ENCODE data around the gene FBXO47. TPM values are rescaled to one million over a fixed set of nuclear protein-coding genes. Genes with fewer than 3 reads are reported as not detected.

The FBXO47 gene
- total RNA-seq, 1 donor from 2014 or later = not detected

GRCh38 chr17:38890410-38890746 lies 76.8 kb downstream of the FBXO47 start:
- Histone ChIP-seq H3K36me3 (no peaks in the 10 kb centered on the region), H4K20me1 (ENCODE audit: low read depth) (peaks cover 50% of the 10 kb centered on the region), H2AFZ (replicated peaks) (no peak overlapping the region), H3K27me3 (no peaks in the 10 kb centered on the region), H3K4me3 (no peak overlapping the region), H3K9ac (no peak overlapping the region), H3K9me3 (ENCODE audit: low read depth) (no peaks in the 10 kb centered on the region), H3K4me1 (peaks cover 22% of the 10 kb centered on the region), H3F3A (ENCODE audit: low read depth) (peaks cover 23% of the 10 kb centered on the region), H3K27ac (no peak overlapping the region), H3K79me2 (ENCODE audit: low read depth) (peaks cover 13% of the 10 kb centered on the region), H3K4me2 (no peak overlapping the region)
- TF ChIP-seq EZH2phosphoT487 (IDR thresholded peaks at IDR 0.05) (no peak), CTCF (IDR thresholded peaks at IDR 0.05) (no peak), EZH2 (IDR thresholded peaks at IDR 0.05) (no peak)
- Mint-ChIP-seq H3K36me3 (peaks cover 7% of the 10 kb centered on the region), H3K4me1 (peaks cover 50% of the 10 kb centered on the region), H3K9me3 (no peaks in the 10 kb centered on the region), H3K4me3 (no peak overlapping the region), H3K27me3 (ENCODE audit: insufficient read depth, low read depth) (peaks cover 2% of the 10 kb centered on the region), H3K27ac (no peak overlapping the region)
- no peak for DNase-seq (ENCODE audit: low spot score)

GRCh38 chr17:38889745-38890409 lies 77.3 kb downstream of the FBXO47 start:
- peaks cover 2% of the 10 kb centered on the region for H3K27me3 Mint-ChIP-seq (ENCODE audit: insufficient read depth, low read depth)

GRCh38 chr17:38888842-38889241 lies 78.4 kb downstream of the FBXO47 start:
- H3K9me3 Mint-ChIP-seq = no peaks in the 10 kb centered on the region
- H3K36me3 ChIP-seq = no peaks in the 10 kb centered on the region
- no peak overlapping the region for H3K27ac Mint-ChIP-seq
- H3K79me2 ChIP-seq (ENCODE audit: low read depth) = peaks cover 24% of the 10 kb centered on the region
- H2AFZ ChIP-seq (replicated peaks) = no peak overlapping the region
- no peaks in the 10 kb centered on the region for H3K9me3 ChIP-seq (ENCODE audit: low read depth)
- H3K27me3 ChIP-seq = no peaks in the 10 kb centered on the region
- H3K4me3 Mint-ChIP-seq = no peak overlapping the region
- H3F3A ChIP-seq (ENCODE audit: low read depth) = peaks cover 33% of the 10 kb centered on the region
- peaks cover 60% of the 10 kb centered on the region for H4K20me1 ChIP-seq (ENCODE audit: low read depth)
- H3K36me3 Mint-ChIP-seq = peaks cover 7% of the 10 kb centered on the region
- peaks cover 51% of the 10 kb centered on the region for H3K4me1 Mint-ChIP-seq
- H3K4me3 ChIP-seq = no peak overlapping the region
- H3K9ac ChIP-seq = no peak overlapping the region
- no peak overlapping the region for H3K4me2 ChIP-seq
- TF ChIP-seq EZH2phosphoT487 (IDR thresholded peaks at IDR 0.05) (no peak), CTCF (IDR thresholded peaks at IDR 0.05) (no peak), EZH2 (IDR thresholded peaks at IDR 0.05) (no peak)
- DNase-seq (ENCODE audit: low spot score) = no peak
- peaks cover 36% of the 10 kb centered on the region for H3K4me1 ChIP-seq
- H3K27me3 Mint-ChIP-seq (ENCODE audit: insufficient read depth, low read depth) = peaks cover 2% of the 10 kb centered on the region
- H3K27ac ChIP-seq = no peak overlapping the region

More at GRCh38 chr17:38889745-38890409, 77.3 kb downstream of the FBXO47 start:
- Mint-ChIP-seq H3K27ac (no peak overlapping the region), H3K9me3 (no peaks in the 10 kb centered on the region), H3K36me3 (peaks cover 7% of the 10 kb centered on the region), H3K4me3 (no peak overlapping the region), H3K4me1 (peaks cover 55% of the 10 kb centered on the region)
- Histone ChIP-seq H3K36me3 (no peaks in the 10 kb centered on the region), H2AFZ (replicated peaks) (no peak overlapping the region), H3K4me3 (no peak overlapping the region), H3K79me2 (ENCODE audit: low read depth) (peaks cover 18% of the 10 kb centered on the region), H3K9ac (no peak overlapping the region), H3K4me2 (no peak overlapping the region), H3K4me1 (peaks cover 27% of the 10 kb centered on the region), H3K27me3 (no peaks in the 10 kb centered on the region), H4K20me1 (ENCODE audit: low read depth) (peaks cover 55% of the 10 kb centered on the region), H3F3A (ENCODE audit: low read depth) (peaks cover 28% of the 10 kb centered on the region), H3K27ac (no peak overlapping the region), H3K9me3 (ENCODE audit: low read depth) (no peaks in the 10 kb centered on the region)
- no peak for DNase-seq (ENCODE audit: low spot score)
- no peak for TF ChIP-seq CTCF (IDR thresholded peaks at IDR 0.05)
- TF ChIP-seq EZH2 (IDR thresholded peaks at IDR 0.05) = no peak
- no peak for TF ChIP-seq EZH2phosphoT487 (IDR thresholded peaks at IDR 0.05)
